ENCODE data around the gene POMT2. TPM values are rescaled to one million over a fixed set of nuclear protein-coding genes. Genes with fewer than 3 reads are reported as not detected.

The POMT2 gene
- total RNA-seq, 2 experiments from 2014 or later: 11.9 to 13.8 TPM

GRCh38 chr14:77306851-77307496 lies 13.7 kb downstream of the POMT2 start:
- H3K4me1 Mint-ChIP-seq: peaks cover 29% of the 10 kb centered on the region
- no peaks in the 10 kb centered on the region for H3K36me3 Mint-ChIP-seq (ENCODE audit: low read depth)
- no peak for DNase-seq
- no peaks in the 10 kb centered on the region for H3K27me3 Mint-ChIP-seq
- no peak overlapping the region for H3K4me3 Mint-ChIP-seq
- no peak overlapping the region for H3K27ac Mint-ChIP-seq
- ChIA-PET POLR2A (no interaction called here), CTCF (interaction anchor here (0.9 to 7.7 kb wide), 4 partner anchors 8 to 152 kb away, joined by 3 to 83 read pairs (median 4); partner anchors contain the start of gene GSTZ1)
- H3K9me3 Mint-ChIP-seq: no peaks in the 10 kb centered on the region

GRCh38 chr14:77306416-77306815 lies 14.3 kb downstream of the POMT2 start:
- H3K27ac Mint-ChIP-seq: no peak overlapping the region
- CTCF ChIA-PET: interaction anchor here (1.1 to 7.7 kb wide), 3 partner anchors 8 to 153 kb away, joined by 3 to 83 read pairs (median 4); no protein-coding TSS in a partner anchor
- H3K27me3 Mint-ChIP-seq: no peaks in the 10 kb centered on the region
- no peak for DNase-seq
- H3K4me3 Mint-ChIP-seq: no peak overlapping the region
- POLR2A ChIA-PET: no interaction called here
- no peaks in the 10 kb centered on the region for H3K9me3 Mint-ChIP-seq
- peaks cover 29% of the 10 kb centered on the region for H3K4me1 Mint-ChIP-seq
- H3K36me3 Mint-ChIP-seq (ENCODE audit: low read depth): no peaks in the 10 kb centered on the region

DNA sequence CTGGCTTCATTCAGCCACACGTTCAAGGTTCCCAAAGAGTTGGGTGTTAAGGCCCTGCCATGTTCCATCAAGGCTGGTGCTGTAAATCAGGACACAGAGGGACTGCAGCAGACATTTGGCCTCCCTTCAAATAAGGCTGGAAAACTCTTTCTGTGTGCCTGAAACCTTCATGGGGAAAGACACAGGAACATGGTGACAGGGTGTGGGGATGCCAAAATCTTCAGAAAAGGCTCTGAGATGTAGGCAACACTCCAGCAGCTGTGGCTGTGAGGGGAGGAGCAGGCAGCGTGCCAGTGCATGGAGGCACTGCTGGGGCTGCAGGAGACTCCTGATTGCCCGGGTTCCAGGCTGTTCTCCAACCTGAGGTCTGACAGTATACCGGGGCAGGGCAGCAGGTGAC lies 15.0 kb downstream of the POMT2 start:
- Mint-ChIP-seq H3K4me3 (no peak overlapping the region), H3K4me1 (peaks cover 29% of the 10 kb centered on the region), H3K27ac (no peak overlapping the region), H3K36me3 (ENCODE audit: low read depth) (no peaks in the 10 kb centered on the region), H3K9me3 (no peaks in the 10 kb centered on the region), H3K27me3 (no peaks in the 10 kb centered on the region)
- POLR2A ChIA-PET: no interaction called here
- no peak for DNase-seq
- CTCF ChIA-PET: interaction anchor here (7.7 kb wide), 1 partner anchor 9 kb away, joined by 83 read pairs; no protein-coding TSS in a partner anchor

- no peaks in the 10 kb centered on the region for H3K36me3 Mint-ChIP-seq (ENCODE audit: low read depth)
- H3K27me3 Mint-ChIP-seq: no peaks in the 10 kb centered on the region
- peak; percentile 41 for DNase-seq
- no peaks in the 10 kb centered on the region for H3K9me3 Mint-ChIP-seq
- POLR2A ChIA-PET: interaction anchor here (0.7 kb wide), 1 partner anchor 12 kb away, joined by 3 read pairs; no protein-coding TSS in a partner anchor
- no peak overlapping the region for H3K4me3 Mint-ChIP-seq
- CTCF ChIA-PET: interaction anchor here (0.5 to 7.7 kb wide), 9 partner anchors 11 to 967 kb away, joined by 3 to 83 read pairs (median 3); partner anchors contain the start of genes GSTZ1 and POMT2
- H3K27ac Mint-ChIP-seq: peak overlapping the region; percentile 16
- H3K4me1 Mint-ChIP-seq: peaks cover 21% of the 10 kb centered on the region
These were observed 17.1 kb downstream of the POMT2 start for GRCh38 chr14:77303417-77304156.

DNA sequence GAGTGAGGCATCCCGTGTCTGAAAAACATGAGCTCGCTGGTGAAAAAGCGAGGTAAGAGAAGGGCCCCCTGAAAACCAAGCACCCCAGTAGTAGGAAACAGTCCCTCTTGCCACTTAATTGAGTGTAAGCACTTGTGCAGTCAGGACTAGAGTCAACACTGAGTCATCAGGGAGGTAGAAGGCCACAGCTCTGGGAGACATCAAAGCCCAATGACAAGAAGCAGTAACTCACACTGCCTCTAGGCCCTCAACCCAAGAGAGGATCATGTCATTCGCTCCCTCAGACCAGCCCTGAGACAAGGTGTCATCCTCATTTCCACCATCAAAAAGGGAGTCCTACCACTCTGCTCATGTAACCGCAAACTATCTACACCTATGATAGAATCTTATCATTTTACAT lies 17.8 kb downstream of the POMT2 start:
- no peaks in the 10 kb centered on the region for H3K36me3 Mint-ChIP-seq (ENCODE audit: low read depth)
- no peaks in the 10 kb centered on the region for H3K9me3 Mint-ChIP-seq
- POLR2A ChIA-PET: no interaction called here
- H3K4me1 Mint-ChIP-seq: peaks cover 19% of the 10 kb centered on the region
- H3K4me3 Mint-ChIP-seq: no peak overlapping the region
- no peaks in the 10 kb centered on the region for H3K27me3 Mint-ChIP-seq
- H3K27ac Mint-ChIP-seq: no peak overlapping the region
- DNase-seq: peak; percentile 27
- CTCF ChIA-PET: interaction anchor here (1.2 to 7.7 kb wide), 4 partner anchors 7 to 156 kb away, joined by 3 to 83 read pairs (median 3); no protein-coding TSS in a partner anchor

GRCh38 chr14:77301103-77301502 lies 19.6 kb downstream of the POMT2 start:
- peak; percentile 74 for DNase-seq
- no peaks in the 10 kb centered on the region for H3K36me3 Mint-ChIP-seq (ENCODE audit: low read depth)
- ChIA-PET POLR2A (no interaction called here), CTCF (interaction anchor here (0.8 to 7.7 kb wide), 7 partner anchors 8 to 249 kb away, joined by 3 to 83 read pairs (median 4); partner anchors contain the start of genes GSTZ1 and POMT2)
- H3K27ac Mint-ChIP-seq: no peak overlapping the region
- peaks cover 17% of the 10 kb centered on the region for H3K4me1 Mint-ChIP-seq
- no peak overlapping the region for H3K4me3 Mint-ChIP-seq
- H3K9me3 Mint-ChIP-seq: no peaks in the 10 kb centered on the region
- no peaks in the 10 kb centered on the region for H3K27me3 Mint-ChIP-seq

DNA sequence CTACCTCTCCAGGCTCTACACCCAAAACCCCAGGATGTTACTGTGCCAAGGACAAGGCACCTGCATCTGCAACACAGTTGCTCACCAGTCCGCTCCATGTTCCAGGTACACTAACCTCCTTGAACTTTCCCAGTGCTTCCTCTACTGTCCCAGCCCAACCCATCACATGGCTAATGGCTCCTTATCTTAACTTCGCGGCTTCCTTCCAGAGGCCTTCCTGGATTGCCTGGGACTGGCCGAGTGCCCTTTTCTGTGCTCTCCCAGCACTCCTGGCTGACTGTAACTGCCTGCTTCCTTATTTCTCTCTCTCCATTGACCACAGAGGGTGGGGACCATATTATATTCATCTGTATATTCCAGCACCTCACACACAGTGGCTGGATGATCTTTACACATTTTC lies 20.9 kb downstream of the POMT2 start:
- DNase-seq: no peak
- ChIA-PET CTCF (interaction anchor here (1.6 kb wide), 1 partner anchor 21 kb away, joined by 5 read pairs; the partner anchor contains the start of genes GSTZ1 and POMT2), POLR2A (no interaction called here)
- Mint-ChIP-seq H3K9me3 (no peaks in the 10 kb centered on the region), H3K36me3 (ENCODE audit: low read depth) (no peaks in the 10 kb centered on the region), H3K4me1 (peaks cover 17% of the 10 kb centered on the region), H3K27ac (no peak overlapping the region), H3K4me3 (no peak overlapping the region), H3K27me3 (no peaks in the 10 kb centered on the region)

GRCh38 chr14:77296906-77297305 lies 23.8 kb downstream of the POMT2 start:
- ChIA-PET POLR2A (no interaction called here), CTCF (no interaction called here)
- Mint-ChIP-seq H3K4me1 (no peaks in the 10 kb centered on the region), H3K4me3 (no peak overlapping the region), H3K27ac (no peak overlapping the region), H3K36me3 (ENCODE audit: low read depth) (no peaks in the 10 kb centered on the region), H3K27me3 (no peaks in the 10 kb centered on the region), H3K9me3 (no peaks in the 10 kb centered on the region)
- no peak for DNase-seq

DNA sequence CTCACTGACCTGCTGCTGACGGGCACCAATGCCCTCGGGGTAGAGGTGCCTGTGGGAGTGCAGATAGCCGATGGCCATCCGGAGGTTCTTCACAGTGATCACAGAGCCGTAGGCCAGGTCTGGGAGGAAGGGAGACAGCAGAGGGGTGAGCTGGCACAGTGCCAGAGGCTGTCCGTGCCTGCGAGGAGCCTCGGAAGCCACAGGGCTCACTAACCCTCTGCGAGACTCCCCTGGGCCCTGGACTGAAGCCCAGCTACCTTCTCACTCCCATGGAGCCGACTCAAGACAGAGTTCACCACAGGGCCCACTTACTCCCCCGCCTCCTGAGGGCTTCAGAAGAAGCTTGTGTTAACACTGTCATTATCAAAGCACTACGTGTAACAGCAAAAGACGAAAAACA lies 24.5 kb downstream of the POMT2 start:
- Mint-ChIP-seq H3K27me3 (no peaks in the 10 kb centered on the region), H3K36me3 (ENCODE audit: low read depth) (no peaks in the 10 kb centered on the region), H3K4me3 (no peak overlapping the region), H3K27ac (no peak overlapping the region), H3K9me3 (no peaks in the 10 kb centered on the region), H3K4me1 (no peaks in the 10 kb centered on the region)
- POLR2A ChIA-PET: no interaction called here
- no peak for DNase-seq
- CTCF ChIA-PET: interaction anchor here (1.5 kb wide), 1 partner anchor 83 kb away, joined by 4 read pairs; no protein-coding TSS in a partner anchor

DNA sequence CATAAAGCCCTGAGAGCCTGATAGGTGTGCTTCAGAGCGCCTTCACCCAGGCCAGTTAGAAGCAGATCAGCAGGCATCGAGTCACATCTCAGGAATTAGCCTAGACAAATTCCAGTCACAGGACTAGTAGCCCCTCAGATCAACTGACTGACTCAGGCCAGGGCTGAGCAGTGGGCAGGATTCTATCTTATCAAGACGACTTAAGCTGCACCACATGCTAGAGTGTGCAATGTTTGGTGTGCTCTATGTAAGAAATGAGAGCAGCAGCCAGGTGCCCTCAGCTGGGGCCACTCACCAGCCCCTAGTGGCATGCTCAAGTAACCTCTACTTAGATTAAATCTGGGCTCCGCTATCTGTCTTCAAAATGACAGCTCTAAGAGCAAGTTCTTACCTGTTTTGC lies 30.0 kb downstream of the POMT2 start:
- no peak overlapping the region for H3K27ac Mint-ChIP-seq
- CTCF ChIA-PET: no interaction called here
- no peaks in the 10 kb centered on the region for H3K36me3 Mint-ChIP-seq (ENCODE audit: low read depth)
- no peaks in the 10 kb centered on the region for H3K27me3 Mint-ChIP-seq
- H3K4me1 Mint-ChIP-seq: no peaks in the 10 kb centered on the region
- no peak overlapping the region for H3K4me3 Mint-ChIP-seq
- H3K9me3 Mint-ChIP-seq: no peaks in the 10 kb centered on the region
- POLR2A ChIA-PET: no interaction called here
- DNase-seq: no peak

DNA sequence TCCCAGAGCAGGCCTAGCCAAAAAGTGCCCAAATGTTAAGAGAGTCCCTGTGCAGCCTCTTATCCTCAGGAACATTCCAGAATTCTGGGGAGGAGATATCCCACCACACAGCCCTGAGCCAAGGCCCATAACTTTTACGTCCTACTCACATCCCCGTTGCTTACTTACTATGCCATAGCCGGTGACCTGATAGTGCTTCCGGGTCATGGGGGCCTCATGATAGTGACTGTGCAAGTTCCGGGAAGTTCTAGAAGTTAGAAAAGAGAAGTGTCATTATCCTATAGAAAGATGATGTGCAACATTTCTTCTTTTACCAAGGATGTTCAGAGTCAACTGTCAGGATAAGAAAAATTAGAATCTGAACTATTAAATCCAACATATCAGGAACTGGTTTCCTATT lies 34.1 kb downstream of the POMT2 start:
- DNase-seq: no peak
- no peaks in the 10 kb centered on the region for H3K27me3 Mint-ChIP-seq
- no peaks in the 10 kb centered on the region for H3K9me3 Mint-ChIP-seq
- no peak overlapping the region for H3K4me3 Mint-ChIP-seq
- H3K27ac Mint-ChIP-seq: no peak overlapping the region
- ChIA-PET POLR2A (no interaction called here), CTCF (interaction anchor here (0.9 to 1.0 kb wide), 2 partner anchors 20 to 30 kb away, joined by 3 read pairs; no protein-coding TSS in a partner anchor)
- H3K4me1 Mint-ChIP-seq: no peaks in the 10 kb centered on the region
- no peaks in the 10 kb centered on the region for H3K36me3 Mint-ChIP-seq (ENCODE audit: low read depth)

- Mint-ChIP-seq H3K9me3 (no peaks in the 10 kb centered on the region), H3K27me3 (no peaks in the 10 kb centered on the region), H3K27ac (no peak overlapping the region), H3K4me1 (no peaks in the 10 kb centered on the region), H3K36me3 (ENCODE audit: low read depth) (no peaks in the 10 kb centered on the region), H3K4me3 (no peak overlapping the region)
- ChIA-PET POLR2A (no interaction called here), CTCF (interaction anchor here (0.9 kb wide), 1 partner anchor 14 kb away, joined by 3 read pairs; no protein-coding TSS in a partner anchor)
- no peak for DNase-seq
These were observed 36.2 kb downstream of the POMT2 start for GRCh38 chr14:77284466-77284865.

GRCh38 chr14:77284066-77284465 lies 36.6 kb downstream of the POMT2 start:
- Mint-ChIP-seq H3K36me3 (ENCODE audit: low read depth) (no peaks in the 10 kb centered on the region), H3K9me3 (no peaks in the 10 kb centered on the region), H3K27me3 (no peaks in the 10 kb centered on the region), H3K27ac (no peak overlapping the region), H3K4me3 (no peak overlapping the region), H3K4me1 (no peaks in the 10 kb centered on the region)
- no peak for DNase-seq
- POLR2A ChIA-PET: no interaction called here
- CTCF ChIA-PET: interaction anchor here (0.9 kb wide), 1 partner anchor 14 kb away, joined by 3 read pairs; no protein-coding TSS in a partner anchor
